AG09309 (cell line): ENCODE results near the gene ZSWIM5.

ENCODE experiments used
- DNase-seq: peaks from one replicate; pipeline ENCODE4 v3.0.0-alpha.2; 2010; ENCODE audit warnings: low read depth
- H3K4me3 ChIP-seq: 2 replicates; pipeline ENCODE4 v1.5.1; 2011; ENCODE audit warnings: mild to moderate bottlenecking, low read depth, low read length, moderate library complexity; ENCODE audit not compliant: control insufficient read depth
- TF ChIP-seq, protein P1 (sequence below): IDR thresholded peaks from 2 replicates; pipeline ENCODE4 v1.5.1; 2011; ENCODE audit warnings: mild to moderate bottlenecking, low read depth, low read length, inconsistent platforms; ENCODE audit not compliant: insufficient read depth, control insufficient read depth; ENCODE audit errors: missing control alignments

ZSWIM5 gene

DNA sequence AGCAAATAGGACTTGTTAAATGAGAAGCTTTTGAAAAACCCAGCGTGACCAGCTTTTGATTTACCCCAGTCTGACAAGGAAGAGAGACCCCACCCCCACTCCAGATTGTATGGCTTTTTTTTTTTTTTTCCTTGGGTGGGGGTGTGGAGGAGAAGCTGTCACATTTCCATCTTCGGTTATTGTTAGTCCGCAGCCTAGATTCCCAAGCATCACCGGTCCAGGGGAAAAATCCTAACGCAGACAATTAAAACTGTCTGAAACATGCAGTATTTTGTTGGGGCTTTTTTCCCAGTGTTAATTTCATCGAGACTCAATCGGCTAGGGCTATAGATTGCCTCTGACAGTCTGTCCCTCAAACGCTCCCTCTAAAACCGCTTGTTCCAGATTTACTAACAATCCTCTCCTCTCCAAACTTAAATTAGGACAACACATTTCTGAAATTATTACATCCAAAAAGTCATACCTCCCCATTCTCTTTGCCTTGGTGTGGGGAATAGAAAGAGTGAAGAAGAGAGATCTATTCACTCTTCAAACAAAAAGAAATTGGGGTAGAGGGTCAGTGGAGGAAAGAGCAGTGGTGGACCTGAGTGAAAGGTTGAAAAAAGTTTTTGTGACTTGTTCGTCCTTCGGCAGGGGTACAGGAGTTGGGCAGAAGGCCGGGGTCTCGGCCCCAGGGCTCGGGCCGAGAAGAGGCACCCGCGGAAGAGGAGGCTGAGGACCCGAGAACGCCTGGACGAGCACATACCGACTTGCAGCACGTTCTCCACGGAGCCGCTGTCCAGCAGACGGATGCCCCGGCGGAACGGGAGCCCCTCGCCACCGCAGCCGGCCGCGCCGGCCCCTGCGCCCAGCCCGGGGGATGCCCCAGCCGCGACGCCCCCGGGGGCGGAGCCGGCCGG is 1.1 kb downstream of the ZSWIM5 start:
- TF ChIP-seq, protein P1, sequence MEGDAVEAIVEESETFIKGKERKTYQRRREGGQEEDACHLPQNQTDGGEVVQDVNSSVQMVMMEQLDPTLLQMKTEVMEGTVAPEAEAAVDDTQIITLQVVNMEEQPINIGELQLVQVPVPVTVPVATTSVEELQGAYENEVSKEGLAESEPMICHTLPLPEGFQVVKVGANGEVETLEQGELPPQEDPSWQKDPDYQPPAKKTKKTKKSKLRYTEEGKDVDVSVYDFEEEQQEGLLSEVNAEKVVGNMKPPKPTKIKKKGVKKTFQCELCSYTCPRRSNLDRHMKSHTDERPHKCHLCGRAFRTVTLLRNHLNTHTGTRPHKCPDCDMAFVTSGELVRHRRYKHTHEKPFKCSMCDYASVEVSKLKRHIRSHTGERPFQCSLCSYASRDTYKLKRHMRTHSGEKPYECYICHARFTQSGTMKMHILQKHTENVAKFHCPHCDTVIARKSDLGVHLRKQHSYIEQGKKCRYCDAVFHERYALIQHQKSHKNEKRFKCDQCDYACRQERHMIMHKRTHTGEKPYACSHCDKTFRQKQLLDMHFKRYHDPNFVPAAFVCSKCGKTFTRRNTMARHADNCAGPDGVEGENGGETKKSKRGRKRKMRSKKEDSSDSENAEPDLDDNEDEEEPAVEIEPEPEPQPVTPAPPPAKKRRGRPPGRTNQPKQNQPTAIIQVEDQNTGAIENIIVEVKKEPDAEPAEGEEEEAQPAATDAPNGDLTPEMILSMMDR: no peak
- no peak for DNase-seq
- peak overlapping the region; percentile 36 for H3K4me3 ChIP-seq

DNA sequence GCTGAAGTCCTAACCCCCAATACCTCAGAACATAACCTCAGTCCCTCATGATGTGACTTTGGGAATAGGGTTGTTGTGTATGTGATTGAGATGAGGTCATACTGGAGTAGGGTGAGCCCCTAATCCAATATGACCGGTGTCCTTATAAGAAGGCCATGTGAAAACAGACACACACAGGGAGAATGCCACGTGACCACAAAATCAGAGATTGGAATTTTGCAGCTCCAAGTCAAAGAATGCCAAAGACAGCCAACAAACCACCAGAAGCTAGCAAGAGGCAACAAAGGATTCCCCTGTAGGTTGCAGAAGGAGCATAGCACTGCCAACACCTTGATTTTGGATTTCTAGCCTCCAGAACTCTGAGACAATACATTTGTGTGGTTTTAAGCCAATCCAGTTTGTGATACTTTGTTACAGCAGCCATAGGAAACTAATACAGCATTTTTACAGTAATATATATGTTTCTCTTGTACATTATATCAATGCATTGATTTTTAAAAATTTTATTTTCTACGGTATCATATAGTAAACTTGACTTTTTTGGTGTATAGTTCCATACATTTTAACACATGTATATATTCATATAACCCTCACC is 5.4 kb downstream of the ZSWIM5 start:
- no peak overlapping the region for H3K4me3 ChIP-seq
- TF ChIP-seq, protein P1: no peak
- no peak for DNase-seq

- TF ChIP-seq, protein P1: no peak
- no peak overlapping the region for H3K4me3 ChIP-seq
- DNase-seq: no peak
Observed at GRCh38 chr1:45200435-45200834, 6.0 kb downstream of the ZSWIM5 start.

- H3K4me3 ChIP-seq: no peak overlapping the region
- TF ChIP-seq, protein P1: no peak
Observed at GRCh38 chr1:45198185-45198584, 8.2 kb downstream of the ZSWIM5 start.

DNA sequence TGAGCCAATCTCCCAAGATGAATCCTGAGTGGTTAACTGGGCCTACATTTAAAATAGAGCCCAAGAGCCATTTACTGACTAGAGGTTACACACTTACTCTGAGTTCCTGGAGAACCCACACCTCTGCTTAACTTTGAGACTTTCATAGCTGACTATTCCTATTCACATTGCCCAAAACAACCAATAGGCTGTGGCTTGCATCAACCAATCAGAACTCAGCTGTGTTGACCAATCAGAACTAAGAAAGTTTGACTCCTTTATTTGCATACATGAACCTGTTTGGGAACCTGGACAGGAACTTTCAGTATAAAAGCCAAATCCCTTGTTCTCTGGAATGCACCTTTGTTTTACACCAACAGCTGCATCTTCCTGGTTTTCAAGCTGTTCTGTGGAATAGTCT is 9.5 kb downstream of the ZSWIM5 start:
- TF ChIP-seq, protein P1: no peak
- DNase-seq: no peak
- H3K4me3 ChIP-seq: no peak overlapping the region

More at GRCh38 chr1:45198185-45198584, 8.2 kb downstream of the ZSWIM5 start:
- no peak for DNase-seq

DNA sequence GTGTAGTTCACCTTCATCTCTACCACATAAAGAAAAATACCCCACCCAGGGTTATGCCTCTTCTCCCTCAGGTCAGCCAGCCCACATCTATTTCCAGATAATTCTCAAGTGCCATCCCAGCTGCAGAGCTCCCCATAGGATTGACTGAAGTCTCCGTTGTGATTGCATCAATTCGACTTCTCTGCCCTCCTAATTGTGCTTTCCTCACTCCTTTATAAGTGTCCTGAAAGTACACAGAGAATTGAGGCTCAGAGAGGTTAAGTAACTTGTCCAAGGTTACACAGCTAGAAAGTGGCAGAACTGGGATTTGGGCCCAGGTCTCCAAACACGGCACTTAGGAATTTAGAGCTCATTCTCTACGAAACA is 15.0 kb downstream of the ZSWIM5 start:
- no peak for DNase-seq
- H3K4me3 ChIP-seq: no peak overlapping the region
- TF ChIP-seq, protein P1: no peak
